GM12801 (cell line): ENCODE results near the gene MTO1.

Source experiments
- CTCF ChIP-seq: IDR thresholded peaks from one replicate; pipeline ENCODE4 v1.5.1; 2011; ENCODE audit warnings: control low read depth; ENCODE audit not compliant: insufficient read length; ENCODE audit errors: extremely low read depth

MTO1 gene

DNA sequence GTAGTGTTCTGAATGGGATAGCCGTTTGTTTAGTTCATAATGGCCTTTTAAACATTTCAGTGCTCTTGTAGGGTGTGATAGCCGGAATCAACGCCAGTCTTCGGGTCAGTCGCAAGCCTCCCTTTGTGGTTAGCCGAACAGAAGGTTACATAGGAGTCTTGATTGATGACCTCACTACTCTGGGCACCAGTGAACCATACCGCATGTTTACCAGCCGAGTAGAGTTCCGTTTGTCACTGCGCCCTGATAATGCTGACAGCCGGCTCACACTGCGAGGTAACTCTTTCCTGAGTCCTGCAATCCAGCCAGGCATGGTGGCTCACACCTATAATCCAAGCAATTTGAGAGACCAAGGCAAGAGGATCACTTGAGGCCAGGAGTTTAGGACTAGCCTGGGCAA is 20.4 kb downstream of the MTO1 start:
- TF ChIP-seq CTCF = no peak

DNA sequence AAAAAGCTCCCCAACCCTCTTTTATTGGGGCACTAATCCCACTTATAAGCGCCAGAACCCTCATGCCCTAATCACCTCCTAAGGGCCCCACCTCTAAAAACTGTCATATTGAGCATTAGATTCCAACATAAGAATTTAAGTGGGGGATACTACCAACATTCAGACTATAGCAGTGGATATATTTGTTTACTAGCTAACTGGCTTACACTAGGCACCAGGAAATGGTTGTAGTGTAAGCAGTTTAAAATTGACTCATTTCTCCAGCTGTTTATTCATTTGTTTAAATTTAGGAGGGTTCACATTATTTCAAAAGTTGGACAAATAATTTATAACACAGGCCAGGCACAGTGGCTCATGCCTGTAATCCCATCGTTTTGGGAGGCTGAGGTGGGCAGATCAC is 22.9 kb downstream of the MTO1 start:
- TF ChIP-seq CTCF = no peak

- TF ChIP-seq CTCF = no peak
These were observed 25.9 kb downstream of the MTO1 start for GRCh38 chr6:73487473-73487872.

- no peak for TF ChIP-seq CTCF
These were observed 29.8 kb downstream of the MTO1 start for GRCh38 chr6:73491377-73491776.

GRCh38 chr6:73497915-73498314 is 36.4 kb downstream of the MTO1 start:
- TF ChIP-seq CTCF = no peak

- no peak for TF ChIP-seq CTCF
These were observed 41.7 kb downstream of the MTO1 start for GRCh38 chr6:73503027-73503772.

DNA sequence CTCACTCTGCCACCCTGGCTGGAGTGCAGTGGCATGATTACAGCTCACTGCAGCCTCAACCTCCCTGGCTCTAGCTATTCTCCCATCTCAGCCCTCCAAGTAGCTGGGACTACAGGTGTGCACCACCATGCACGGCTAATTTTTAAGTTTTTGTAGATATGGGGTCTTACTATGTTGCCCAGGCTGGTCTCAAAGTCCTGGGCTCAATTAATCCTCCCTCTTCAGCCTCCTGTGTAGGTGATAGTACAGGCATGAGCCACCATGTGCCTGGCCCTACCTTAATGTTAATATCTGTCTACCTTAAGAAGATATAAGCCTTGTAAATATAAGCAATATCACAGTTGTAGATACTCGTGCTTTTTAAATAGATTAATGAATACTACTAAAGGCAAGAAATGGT is 42.6 kb downstream of the MTO1 start:
- no peak for TF ChIP-seq CTCF

- TF ChIP-seq CTCF = no peak
These were observed 43.6 kb downstream of the MTO1 start for GRCh38 chr6:73505142-73505541.
